Renal cortical epithelial cell (primary cell): ENCODE measurements around the gene IL10RB. TPM values are rescaled to one million over a fixed set of nuclear protein-coding genes. Genes with fewer than 3 reads are reported as not detected.
A peak's percentile ranks its signal among the peaks of the same experiment; 100 is the strongest.
"Not testable (repeated sequence)": the region's sequence is repeated elsewhere in the genome, so short reads cannot be mapped to it uniquely, and the experiment has no call there.

Source experiments
- DNase-seq: peaks from one replicate; pipeline ENCODE4 v3.0.0-alpha.2; 2011; ENCODE audit warnings: low read depth
- total RNA-seq: library from RNA; depleted of rRNA; stranded (reverse); fragments of >200 nt; gene quantifications from 2 replicates; pipeline ENCODE4 v1.2.3, GENCODE V29; 2014

Gene IL10RB
- total RNA-seq, 1 donor from 2014 or later, result 41.3 TPM

- no peak for DNase-seq
Measured at GRCh38 chr21:33302055-33302454, 35.9 kb downstream of the IL10RB start.

- no peak for DNase-seq
Measured at GRCh38 chr21:33302796-33303195, 36.6 kb downstream of the IL10RB start.

- DNase-seq, result no peak
Measured at GRCh38 chr21:33305344-33305671, 39.1 kb downstream of the IL10RB start.

- DNase-seq, result no peak
Measured at GRCh38 chr21:33305938-33306337, 39.8 kb downstream of the IL10RB start.

GRCh38 chr21:33308586-33309490 is 42.7 kb downstream of the IL10RB start:
- no peak for DNase-seq

GRCh38 chr21:33309778-33310177 is 43.6 kb downstream of the IL10RB start:
- no peak for DNase-seq

- DNase-seq, result no peak
Measured at GRCh38 chr21:33312121-33312520, 46.0 kb downstream of the IL10RB start.

GRCh38 chr21:33313183-33313582 is 47.0 kb downstream of the IL10RB start:
- DNase-seq, result no peak

GRCh38 chr21:33313611-33314010 is 47.4 kb downstream of the IL10RB start:
- no peak for DNase-seq

GRCh38 chr21:33314111-33314510 is 47.9 kb downstream of the IL10RB start:
- DNase-seq, result no peak

- DNase-seq, result no peak
Measured at GRCh38 chr21:33315946-33316710, 50.0 kb downstream of the IL10RB start.

- DNase-seq, result no peak
Measured at GRCh38 chr21:33317145-33317544, 51.0 kb downstream of the IL10RB start.

- no peak for DNase-seq
Measured at GRCh38 chr21:33317786-33318486, 51.8 kb downstream of the IL10RB start.

- not testable (repeated sequence) for DNase-seq
Measured at GRCh38 chr21:33321005-33321404, 54.8 kb downstream of the IL10RB start.

GRCh38 chr21:33323610-33324009 is 57.4 kb downstream of the IL10RB start:
- not testable (repeated sequence) for DNase-seq

- DNase-seq, result peak; percentile 90
Measured at GRCh38 chr21:33324291-33325221, 58.4 kb downstream of the IL10RB start, which contains the start of gene IFNAR1. Gene IFNAR1 (plus strand): TSS chr21:33324970. CDS start chr21:33325056, 86 bp downstream.

- DNase-seq, result peak; percentile 68
Measured at GRCh38 chr21:33325222-33326067, 59.3 kb downstream of the IL10RB start.

GRCh38 chr21:33327326-33327725 is 61.2 kb downstream of the IL10RB start:
- DNase-seq, result no peak

GRCh38 chr21:33327792-33328433 is 61.7 kb downstream of the IL10RB start:
- no peak for DNase-seq

- DNase-seq, result no peak
Measured at GRCh38 chr21:33330726-33331125, 64.6 kb downstream of the IL10RB start.
